Measurements from ENCODE around the gene MATR3. TPM values are rescaled to one million over a fixed set of nuclear protein-coding genes. Genes with fewer than 3 reads are reported as not detected.
A peak's percentile ranks its signal among the peaks of the same experiment; 100 is the strongest.

Gene MATR3
- polyA plus RNA-seq (2011; rRNA removed) (76.5 and 97.0 TPM in 2 replicates), polyA minus RNA-seq (2011; rRNA and poly(A)+ RNA removed) (77.6 and 106 TPM in 2 replicates)

DNA sequence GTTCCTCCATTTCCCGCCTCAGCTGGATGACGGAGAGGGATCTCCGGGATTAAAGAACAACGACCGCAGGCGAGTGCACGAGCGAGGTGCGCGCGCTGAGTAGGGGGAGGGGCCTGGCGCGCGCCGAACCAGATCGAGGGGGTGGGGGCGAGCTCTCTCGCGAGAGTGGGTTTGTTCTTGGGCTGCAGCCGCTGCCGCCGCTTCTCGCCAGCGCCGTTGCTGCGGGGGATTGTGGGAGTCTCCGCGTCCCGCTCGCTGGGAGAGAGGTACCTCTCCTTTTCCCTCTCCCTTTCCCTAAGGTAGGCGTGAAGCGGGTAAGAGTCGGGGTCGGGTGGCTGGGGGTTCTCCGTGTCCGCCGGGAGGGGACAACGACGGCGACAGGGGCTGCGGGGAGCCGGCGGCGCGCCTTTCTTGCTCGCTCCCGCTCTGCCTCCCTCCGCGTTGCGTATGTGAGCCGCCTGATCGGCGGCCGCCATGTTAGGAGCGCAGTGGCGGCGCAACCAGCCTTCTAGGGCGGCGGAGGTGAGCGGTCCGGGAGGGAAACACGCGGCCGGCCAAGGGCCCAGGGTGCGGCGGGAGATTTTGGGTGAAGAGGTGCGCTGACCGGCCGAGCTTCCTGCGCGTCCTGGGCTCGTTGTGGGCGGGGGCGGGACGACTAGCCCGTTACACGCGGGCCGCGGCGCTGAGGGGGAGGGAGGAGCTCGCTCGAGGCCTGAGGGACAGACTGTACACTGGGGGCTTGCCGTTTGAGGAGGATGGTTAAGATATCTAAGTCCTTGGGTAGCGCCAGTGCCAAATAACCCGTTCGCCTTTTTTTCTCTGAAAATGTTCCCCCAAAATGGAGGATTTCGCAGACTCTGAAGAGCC, at the start of gene MATR3:
Gene MATR3, plus strand, starts transcription at position 234 of the 867 bp plus-strand sequence. CDS start 13,676 bp downstream, outside the sequence.
- POLR2A ChIA-PET: interaction anchor here (0.6 to 1.5 kb wide), 4 partner anchors 21 to 718 kb away, joined by 3 to 4 read pairs (median 3); partner anchors contain the start of genes HSPA9 and PAIP2
- CTCF ChIA-PET: interaction anchor here (0.6 to 1.2 kb wide), 6 partner anchors 11 to 683 kb away, joined by 3 to 7 read pairs (median 3); partner anchors contain the start of gene PAIP2
- peak; percentile 68 for DNase-seq (ENCODE audit: low read depth)
- H3K36me3 ChIP-seq (ENCODE audit: control insufficient read depth, insufficient read depth, low read length): no peaks in the 10 kb centered on the region
- no peaks in the 10 kb centered on the region for H3K27me3 ChIP-seq (ENCODE audit: control insufficient read depth, insufficient read depth, low read length)
- peak within 1 kb of the TSS; percentile 99 for H3K4me3 ChIP-seq (ENCODE audit: low read depth, low read length)
- TF ChIP-seq, protein P1, sequence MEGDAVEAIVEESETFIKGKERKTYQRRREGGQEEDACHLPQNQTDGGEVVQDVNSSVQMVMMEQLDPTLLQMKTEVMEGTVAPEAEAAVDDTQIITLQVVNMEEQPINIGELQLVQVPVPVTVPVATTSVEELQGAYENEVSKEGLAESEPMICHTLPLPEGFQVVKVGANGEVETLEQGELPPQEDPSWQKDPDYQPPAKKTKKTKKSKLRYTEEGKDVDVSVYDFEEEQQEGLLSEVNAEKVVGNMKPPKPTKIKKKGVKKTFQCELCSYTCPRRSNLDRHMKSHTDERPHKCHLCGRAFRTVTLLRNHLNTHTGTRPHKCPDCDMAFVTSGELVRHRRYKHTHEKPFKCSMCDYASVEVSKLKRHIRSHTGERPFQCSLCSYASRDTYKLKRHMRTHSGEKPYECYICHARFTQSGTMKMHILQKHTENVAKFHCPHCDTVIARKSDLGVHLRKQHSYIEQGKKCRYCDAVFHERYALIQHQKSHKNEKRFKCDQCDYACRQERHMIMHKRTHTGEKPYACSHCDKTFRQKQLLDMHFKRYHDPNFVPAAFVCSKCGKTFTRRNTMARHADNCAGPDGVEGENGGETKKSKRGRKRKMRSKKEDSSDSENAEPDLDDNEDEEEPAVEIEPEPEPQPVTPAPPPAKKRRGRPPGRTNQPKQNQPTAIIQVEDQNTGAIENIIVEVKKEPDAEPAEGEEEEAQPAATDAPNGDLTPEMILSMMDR (IDR thresholded peaks at IDR 0.05; ENCODE audit: insufficient read depth, low read depth, low read length): no peak

DNA sequence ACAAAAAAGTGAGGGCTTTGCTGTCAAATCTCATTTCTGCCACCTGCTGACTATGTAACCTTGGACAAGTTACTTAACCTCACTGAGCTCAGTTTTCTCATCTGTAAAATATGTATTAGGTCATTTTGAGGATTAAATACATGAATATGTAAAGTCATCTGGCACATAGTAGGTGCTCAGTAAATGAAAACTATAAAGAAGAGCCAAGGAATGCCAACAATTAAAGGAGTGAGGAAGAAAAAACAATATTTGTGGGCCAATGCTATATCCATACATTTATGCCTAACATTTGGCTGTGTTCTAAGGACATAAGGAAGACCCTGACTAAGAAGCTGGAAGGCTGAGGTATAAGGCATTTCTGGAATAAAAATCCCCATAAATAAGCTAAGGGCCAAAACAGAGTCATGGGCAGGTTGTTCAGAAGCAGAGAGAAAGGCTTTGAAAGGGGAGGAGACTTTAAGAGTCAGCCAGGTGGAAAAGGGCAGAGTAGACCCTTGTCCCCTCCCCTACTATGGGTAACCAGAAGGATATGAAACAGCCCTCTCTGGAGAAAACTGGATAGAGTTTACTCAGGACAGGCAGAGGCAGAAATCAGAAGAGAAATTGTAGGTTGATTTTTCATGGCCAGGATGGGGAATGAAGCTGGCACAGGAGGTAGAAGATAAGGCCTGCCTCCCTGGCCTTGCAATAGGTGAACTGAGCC, 47.8 kb upstream of the MATR3 start:
- Histone ChIP-seq H3K4me3 (ENCODE audit: low read depth, low read length) (no peak overlapping the region), H3K27me3 (ENCODE audit: control insufficient read depth, insufficient read depth, low read length) (peaks cover 2% of the 10 kb centered on the region), H3K36me3 (ENCODE audit: control insufficient read depth, insufficient read depth, low read length) (no peaks in the 10 kb centered on the region)
- ChIA-PET CTCF (interaction anchor here (1.1 to 1.6 kb wide), 2 partner anchors 17 to 456 kb away, joined by 3 to 4 read pairs; no protein-coding TSS in a partner anchor), POLR2A (no interaction called here)
- no peak for DNase-seq (ENCODE audit: low read depth)
- TF ChIP-seq, protein P1 (IDR thresholded peaks at IDR 0.05; ENCODE audit: insufficient read depth, low read depth, low read length): no peak

GRCh38 chr5:139246394-139246793, 47.1 kb upstream of the MATR3 start:
- Histone ChIP-seq H3K4me3 (ENCODE audit: low read depth, low read length) (no peak overlapping the region), H3K36me3 (ENCODE audit: control insufficient read depth, insufficient read depth, low read length) (no peaks in the 10 kb centered on the region), H3K27me3 (ENCODE audit: control insufficient read depth, insufficient read depth, low read length) (peaks cover 2% of the 10 kb centered on the region; the same call in 1 of the 2 replicates)
- ChIA-PET CTCF (interaction anchor here (1.6 kb wide), 1 partner anchor 16 kb away, joined by 4 read pairs; no protein-coding TSS in a partner anchor), POLR2A (no interaction called here)
- TF ChIP-seq, protein P1 (IDR thresholded peaks at IDR 0.05; ENCODE audit: insufficient read depth, low read depth, low read length): no peak
- DNase-seq (ENCODE audit: low read depth): no peak

- no peak overlapping the region for H3K4me3 ChIP-seq (ENCODE audit: low read depth, low read length)
- no peaks in the 10 kb centered on the region for H3K27me3 ChIP-seq (ENCODE audit: control insufficient read depth, insufficient read depth, low read length)
- TF ChIP-seq, protein P1 (IDR thresholded peaks at IDR 0.05; ENCODE audit: insufficient read depth, low read depth, low read length): no peak
- H3K36me3 ChIP-seq (ENCODE audit: control insufficient read depth, insufficient read depth, low read length): no peaks in the 10 kb centered on the region
- POLR2A ChIA-PET: no interaction called here
- CTCF ChIA-PET: interaction anchor here (1.1 kb wide), 1 partner anchor 12 kb away, joined by 5 read pairs; no protein-coding TSS in a partner anchor
- DNase-seq (ENCODE audit: low read depth): no peak
Measured at GRCh38 chr5:139248826-139249453, 44.6 kb upstream of the MATR3 start.
